SK-N-SH treated with all-trans-retinoic acid at 6 μM for 48 hours (cell line): ENCODE data around the gene AP1B1.

Experiments
- ATAC-seq: fragments of 200-7000 bp; cut with Tn5 transposase; 3 replicates; pipeline ENCODE4 v1.9.1; 2020; ENCODE audit warnings: mild to moderate bottlenecking, moderate library complexity
- ARNTL ChIP-seq: fragments of 450-650 bp; formaldehyde crosslinking; IDR thresholded peaks from 2 replicates; pipeline ENCODE4 v1.5.0; 2020; ENCODE audit warnings: low read depth, mild to moderate bottlenecking, moderate library complexity, borderline replicate concordance
- BACH2 ChIP-seq: fragments of 250-450 bp; sonication (Bioruptor Pico); IDR thresholded peaks from 2 replicates; pipeline ENCODE4 v1.9.0; 2021; ENCODE audit warnings: mild to moderate bottlenecking, borderline replicate concordance
- CREB5 ChIP-seq: fragments of 250-450 bp; sonication (Bioruptor Pico); IDR thresholded peaks from 2 replicates; pipeline ENCODE4 v1.5.1; 2020; ENCODE audit warnings: low read depth, mild to moderate bottlenecking, moderate library complexity
- CSDC2 ChIP-seq: fragments of 250-450 bp; sonication (Bioruptor Pico); IDR thresholded peaks from 2 replicates; pipeline ENCODE4 v1.5.0; 2020; ENCODE audit warnings: mild to moderate bottlenecking, moderate library complexity
- CSRNP3 ChIP-seq: fragments of 250-450 bp; sonication (Bioruptor Pico); IDR thresholded peaks from 2 replicates; pipeline ENCODE4 v1.5.1; 2021; ENCODE audit warnings: mild to moderate bottlenecking, moderate library complexity
- GLIS3 ChIP-seq: fragments of 250-450 bp; sonication (Bioruptor Pico); IDR thresholded peaks from 2 replicates; pipeline ENCODE4 v1.5.0; 2020; ENCODE audit warnings: mild to moderate bottlenecking, moderate library complexity
- PATZ1 ChIP-seq: fragments of 250-450 bp; sonication (Bioruptor Pico); IDR thresholded peaks from 2 replicates; pipeline ENCODE4 v1.8.0; 2020; ENCODE audit warnings: mild to moderate bottlenecking, moderate library complexity, borderline replicate concordance
- POU6F1 ChIP-seq: fragments of 250-450 bp; sonication (Bioruptor Pico); IDR thresholded peaks from 2 replicates; pipeline ENCODE4 v1.8.0; 2021; ENCODE audit warnings: low read depth, mild to moderate bottlenecking, moderate library complexity, borderline replicate concordance
- RARB ChIP-seq: fragments of 250-450 bp; sonication (Bioruptor Pico); IDR thresholded peaks from 2 replicates; pipeline ENCODE4 v1.8.0; 2021; ENCODE audit warnings: mild to moderate bottlenecking, moderate library complexity
- TOX ChIP-seq: fragments of 250-450 bp; sonication (Bioruptor Pico); IDR thresholded peaks from 2 replicates; pipeline ENCODE4 v1.8.0; 2021; ENCODE audit warnings: mild to moderate bottlenecking, moderate library complexity, borderline replicate concordance
- ZC3H10 ChIP-seq: fragments of 250-450 bp; sonication (Bioruptor Pico); IDR thresholded peaks from 2 replicates; pipeline ENCODE4 v1.5.1; 2021; ENCODE audit warnings: mild to moderate bottlenecking, moderate library complexity
- ZFP3 ChIP-seq: fragments of 250-450 bp; sonication (Bioruptor Pico); IDR thresholded peaks from 2 replicates; pipeline ENCODE4 v1.5.0; 2020; ENCODE audit warnings: mild to moderate bottlenecking, moderate library complexity
- ZFP30 ChIP-seq: fragments of 450-650 bp; formaldehyde crosslinking; IDR thresholded peaks from 2 replicates; pipeline ENCODE4 v1.5.0; 2022; ENCODE audit warnings: mild to moderate bottlenecking, moderate library complexity
- ZNF565 ChIP-seq: fragments of 450-650 bp; formaldehyde crosslinking; conservative IDR thresholded peaks from 2 replicates; pipeline ENCODE4 v1.5.0; 2020; ENCODE audit warnings: low read depth, mild to moderate bottlenecking, moderate library complexity
- ZNF70 ChIP-seq: fragments of 450-650 bp; formaldehyde crosslinking; IDR thresholded peaks from 2 replicates; pipeline ENCODE4 v1.5.0; 2020; ENCODE audit warnings: mild to moderate bottlenecking, moderate library complexity
- ZNF8 ChIP-seq: fragments of 450-650 bp; formaldehyde crosslinking; IDR thresholded peaks from 2 replicates; pipeline ENCODE4 v1.5.0; 2020; ENCODE audit warnings: mild to moderate bottlenecking, moderate library complexity

AP1B1 gene

GRCh38 chr22:29328055-29328454 is 60.3 kb downstream of the AP1B1 start (continued):
- TF ChIP-seq ZFP3 (CRISPR knock-in tag) (no peak), ZNF8 (no peak), POU6F1 (no peak), ZC3H10 (no peak), ZNF565 (no peak), CSRNP3 (CRISPR knock-in tag) (no peak), TOX (no peak), GLIS3 (no peak), CSDC2 (CRISPR knock-in tag) (no peak)

- TF ChIP-seq PATZ1 (CRISPR knock-in tag), result no peak
- TF ChIP-seq POU6F1, result no peak
- no peak for ATAC-seq
Measured at GRCh38 chr22:29327089-29327764, 61.1 kb downstream of the AP1B1 start.

- TF ChIP-seq CREB5 (CRISPR knock-in tag) (no peak), GLIS3 (no peak), CSDC2 (CRISPR knock-in tag) (no peak), ZFP30 (no peak), RARB (CRISPR knock-in tag) (no peak), ZNF70 (CRISPR knock-in tag) (no peak), CSRNP3 (CRISPR knock-in tag) (no peak), ZNF565 (no peak), TOX (no peak), PATZ1 (CRISPR knock-in tag) (no peak), ZC3H10 (no peak), ZFP3 (CRISPR knock-in tag) (no peak), ARNTL (CRISPR knock-in tag) (no peak), BACH2 (no peak)
- ATAC-seq, result no peak
Measured at GRCh38 chr22:29326481-29326880, 61.9 kb downstream of the AP1B1 start.
